ENCODE results near the gene GAMT. TPM values are rescaled to one million over a fixed set of nuclear protein-coding genes. Genes with fewer than 3 reads are reported as not detected.
A peak's percentile ranks its signal among the peaks of the same experiment; 100 is the strongest.

Gene GAMT
- total and polyA plus RNA-seq, 2 of the 13 experiments (the other 11 are each of a cell fraction or from before 2014, with no cell fraction given): 115 to 124 TPM

DNA sequence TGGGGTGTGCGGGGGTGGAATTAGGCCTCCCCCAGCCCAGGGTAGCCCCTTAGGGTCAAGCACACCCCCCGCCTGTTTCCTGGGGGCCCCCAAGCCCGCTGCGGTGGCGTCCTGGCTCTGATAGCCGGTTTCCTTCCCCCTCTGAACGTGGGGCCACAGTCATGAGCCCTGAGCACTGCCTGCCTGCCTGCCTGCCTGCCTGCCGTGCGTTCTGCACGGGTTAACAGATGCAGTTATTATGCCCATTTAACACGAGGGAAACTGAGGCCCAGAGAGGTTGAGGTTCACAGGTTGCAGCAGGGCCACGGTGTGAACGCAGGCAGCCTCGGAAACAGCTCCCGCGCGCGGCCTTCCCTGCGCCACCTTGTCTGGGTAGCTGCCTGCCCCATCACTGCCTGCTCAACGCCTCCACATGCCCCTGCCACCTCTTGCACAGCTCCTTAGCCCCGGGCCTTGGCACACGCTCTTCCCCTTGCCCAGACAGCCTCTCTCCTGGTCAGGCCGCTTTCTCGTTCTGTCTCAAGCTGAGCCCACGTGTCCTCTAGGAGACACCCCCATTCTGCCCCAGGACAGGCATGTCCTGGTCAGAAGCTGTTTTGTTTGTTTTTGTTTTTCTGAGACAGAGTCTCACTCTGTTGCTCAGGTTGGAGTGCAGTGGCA lies 1.2 kb upstream of the GAMT start (continued):
- peak; percentile 69; the same call in 1 of the 2 replicates for TF ChIP-seq DNMT1 (CRISPR knock-in tag; IDR thresholded peaks at IDR 0.05)
- TF ChIP-seq, protein P1, sequence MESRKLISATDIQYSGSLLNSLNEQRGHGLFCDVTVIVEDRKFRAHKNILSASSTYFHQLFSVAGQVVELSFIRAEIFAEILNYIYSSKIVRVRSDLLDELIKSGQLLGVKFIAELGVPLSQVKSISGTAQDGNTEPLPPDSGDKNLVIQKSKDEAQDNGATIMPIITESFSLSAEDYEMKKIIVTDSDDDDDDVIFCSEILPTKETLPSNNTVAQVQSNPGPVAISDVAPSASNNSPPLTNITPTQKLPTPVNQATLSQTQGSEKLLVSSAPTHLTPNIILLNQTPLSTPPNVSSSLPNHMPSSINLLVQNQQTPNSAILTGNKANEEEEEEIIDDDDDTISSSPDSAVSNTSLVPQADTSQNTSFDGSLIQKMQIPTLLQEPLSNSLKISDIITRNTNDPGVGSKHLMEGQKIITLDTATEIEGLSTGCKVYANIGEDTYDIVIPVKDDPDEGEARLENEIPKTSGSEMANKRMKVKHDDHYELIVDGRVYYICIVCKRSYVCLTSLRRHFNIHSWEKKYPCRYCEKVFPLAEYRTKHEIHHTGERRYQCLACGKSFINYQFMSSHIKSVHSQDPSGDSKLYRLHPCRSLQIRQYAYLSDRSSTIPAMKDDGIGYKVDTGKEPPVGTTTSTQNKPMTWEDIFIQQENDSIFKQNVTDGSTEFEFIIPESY (CRISPR knock-in tag; IDR thresholded peaks at IDR 0.05): no peak
- TF ChIP-seq, protein P2, sequence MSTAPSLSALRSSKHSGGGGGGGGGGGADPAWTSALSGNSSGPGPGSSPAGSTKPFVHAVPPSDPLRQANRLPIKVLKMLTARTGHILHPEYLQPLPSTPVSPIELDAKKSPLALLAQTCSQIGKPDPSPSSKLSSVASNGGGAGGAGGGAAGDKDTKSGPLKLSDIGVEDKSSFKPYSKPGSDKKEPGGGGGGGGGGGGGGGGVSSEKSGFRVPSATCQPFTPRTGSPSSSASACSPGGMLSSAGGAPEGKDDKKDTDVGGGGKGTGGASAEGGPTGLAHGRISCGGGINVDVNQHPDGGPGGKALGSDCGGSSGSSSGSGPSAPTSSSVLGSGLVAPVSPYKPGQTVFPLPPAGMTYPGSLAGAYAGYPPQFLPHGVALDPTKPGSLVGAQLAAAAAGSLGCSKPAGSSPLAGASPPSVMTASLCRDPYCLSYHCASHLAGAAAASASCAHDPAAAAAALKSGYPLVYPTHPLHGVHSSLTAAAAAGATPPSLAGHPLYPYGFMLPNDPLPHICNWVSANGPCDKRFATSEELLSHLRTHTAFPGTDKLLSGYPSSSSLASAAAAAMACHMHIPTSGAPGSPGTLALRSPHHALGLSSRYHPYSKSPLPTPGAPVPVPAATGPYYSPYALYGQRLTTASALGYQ (CRISPR knock-in tag; IDR thresholded peaks at IDR 0.05): no peak
- TF ChIP-seq, protein P3, sequence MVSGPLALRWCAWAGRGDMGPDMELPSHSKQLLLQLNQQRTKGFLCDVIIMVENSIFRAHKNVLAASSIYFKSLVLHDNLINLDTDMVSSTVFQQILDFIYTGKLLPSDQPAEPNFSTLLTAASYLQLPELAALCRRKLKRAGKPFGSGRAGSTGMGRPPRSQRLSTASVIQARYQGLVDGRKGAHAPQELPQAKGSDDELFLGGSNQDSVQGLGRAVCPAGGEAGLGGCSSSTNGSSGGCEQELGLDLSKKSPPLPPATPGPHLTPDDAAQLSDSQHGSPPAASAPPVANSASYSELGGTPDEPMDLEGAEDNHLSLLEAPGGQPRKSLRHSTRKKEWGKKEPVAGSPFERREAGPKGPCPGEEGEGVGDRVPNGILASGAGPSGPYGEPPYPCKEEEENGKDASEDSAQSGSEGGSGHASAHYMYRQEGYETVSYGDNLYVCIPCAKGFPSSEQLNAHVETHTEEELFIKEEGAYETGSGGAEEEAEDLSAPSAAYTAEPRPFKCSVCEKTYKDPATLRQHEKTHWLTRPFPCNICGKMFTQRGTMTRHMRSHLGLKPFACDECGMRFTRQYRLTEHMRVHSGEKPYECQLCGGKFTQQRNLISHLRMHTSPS (CRISPR knock-in tag; IDR thresholded peaks at IDR 0.05; ENCODE audit: low read depth): 0 out of 2 replicates have a peak, but pooled peaks have one; percentile 16
- peak; percentile 39 for TF ChIP-seq ZNF781 (CRISPR knock-in tag; IDR thresholded peaks at IDR 0.05; ENCODE audit: borderline replicate concordance, not compliant biosample characterization)
- TF ChIP-seq ZNF780A (CRISPR knock-in tag; IDR thresholded peaks at IDR 0.05): peak; percentile 79; the same call in 1 of the 2 replicates
- TF ChIP-seq ZMYM3 (CRISPR knock-in tag; IDR thresholded peaks at IDR 0.05): peak; percentile 17; the same call in 1 of the 2 replicates
- peak; percentile 48; the same call in 1 of the 2 replicates for TF ChIP-seq SALL1 (CRISPR knock-in tag; IDR thresholded peaks at IDR 0.05)
- TF ChIP-seq, protein P4, sequence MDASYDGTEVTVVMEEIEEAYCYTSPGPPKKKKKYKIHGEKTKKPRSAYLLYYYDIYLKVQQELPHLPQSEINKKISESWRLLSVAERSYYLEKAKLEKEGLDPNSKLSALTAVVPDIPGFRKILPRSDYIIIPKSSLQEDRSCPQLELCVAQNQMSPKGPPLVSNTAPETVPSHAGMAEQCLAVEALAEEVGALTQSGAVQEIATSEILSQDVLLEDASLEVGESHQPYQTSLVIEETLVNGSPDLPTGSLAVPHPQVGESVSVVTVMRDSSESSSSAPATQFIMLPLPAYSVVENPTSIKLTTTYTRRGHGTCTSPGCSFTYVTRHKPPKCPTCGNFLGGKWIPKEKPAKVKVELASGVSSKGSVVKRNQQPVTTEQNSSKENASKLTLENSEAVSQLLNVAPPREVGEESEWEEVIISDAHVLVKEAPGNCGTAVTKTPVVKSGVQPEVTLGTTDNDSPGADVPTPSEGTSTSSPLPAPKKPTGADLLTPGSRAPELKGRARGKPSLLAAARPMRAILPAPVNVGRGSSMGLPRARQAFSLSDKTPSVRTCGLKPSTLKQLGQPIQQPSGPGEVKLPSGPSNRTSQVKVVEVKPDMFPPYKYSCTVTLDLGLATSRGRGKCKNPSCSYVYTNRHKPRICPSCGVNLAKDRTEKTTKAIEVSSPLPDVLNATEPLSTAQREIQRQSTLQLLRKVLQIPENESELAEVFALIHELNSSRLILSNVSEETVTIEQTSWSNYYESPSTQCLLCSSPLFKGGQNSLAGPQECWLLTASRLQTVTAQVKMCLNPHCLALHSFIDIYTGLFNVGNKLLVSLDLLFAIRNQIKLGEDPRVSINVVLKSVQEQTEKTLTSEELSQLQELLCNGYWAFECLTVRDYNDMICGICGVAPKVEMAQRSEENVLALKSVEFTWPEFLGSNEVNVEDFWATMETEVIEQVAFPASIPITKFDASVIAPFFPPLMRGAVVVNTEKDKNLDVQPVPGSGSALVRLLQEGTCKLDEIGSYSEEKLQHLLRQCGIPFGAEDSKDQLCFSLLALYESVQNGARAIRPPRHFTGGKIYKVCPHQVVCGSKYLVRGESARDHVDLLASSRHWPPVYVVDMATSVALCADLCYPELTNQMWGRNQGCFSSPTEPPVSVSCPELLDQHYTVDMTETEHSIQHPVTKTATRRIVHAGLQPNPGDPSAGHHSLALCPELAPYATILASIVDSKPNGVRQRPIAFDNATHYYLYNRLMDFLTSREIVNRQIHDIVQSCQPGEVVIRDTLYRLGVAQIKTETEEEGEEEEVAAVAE (CRISPR knock-in tag; IDR thresholded peaks at IDR 0.05; ENCODE audit: borderline replicate concordance): 0 out of 2 replicates have a peak, but pooled peaks have one; percentile 32
- TF ChIP-seq, protein P5, sequence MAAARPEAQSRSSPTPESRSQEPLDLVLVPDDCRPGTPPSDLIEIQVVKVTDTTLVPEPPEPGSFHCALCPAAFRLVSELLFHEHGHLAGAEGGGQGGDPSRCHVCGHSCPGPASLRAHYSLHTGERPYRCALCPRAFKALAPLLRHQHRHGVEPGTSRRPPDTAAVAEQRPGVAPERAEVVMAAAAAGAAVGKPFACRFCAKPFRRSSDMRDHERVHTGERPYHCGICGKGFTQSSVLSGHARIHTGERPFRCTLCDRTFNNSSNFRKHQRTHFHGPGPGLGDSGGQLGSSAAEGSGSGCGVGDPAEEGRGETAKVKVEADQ (CRISPR knock-in tag; IDR thresholded peaks at IDR 0.05; ENCODE audit: borderline replicate concordance): peak; percentile 52; the same call in 1 of the 2 replicates
- TF ChIP-seq, protein P6, sequence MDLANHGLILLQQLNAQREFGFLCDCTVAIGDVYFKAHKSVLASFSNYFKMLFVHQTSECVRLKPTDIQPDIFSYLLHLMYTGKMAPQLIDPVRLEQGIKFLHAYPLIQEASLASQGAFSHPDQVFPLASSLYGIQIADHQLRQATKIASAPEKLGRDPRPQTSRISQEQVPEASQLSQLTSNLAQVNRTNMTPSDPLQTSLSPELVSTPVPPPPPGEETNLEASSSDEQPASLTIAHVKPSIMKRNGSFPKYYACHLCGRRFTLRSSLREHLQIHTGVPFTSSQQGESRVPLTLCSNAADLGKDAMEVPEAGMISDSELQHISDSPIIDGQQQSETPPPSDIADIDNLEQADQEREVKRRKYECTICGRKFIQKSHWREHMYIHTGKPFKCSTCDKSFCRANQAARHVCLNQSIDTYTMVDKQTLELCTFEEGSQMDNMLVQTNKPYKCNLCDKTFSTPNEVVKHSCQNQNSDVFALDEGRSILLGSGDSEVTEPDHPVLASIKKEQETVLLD (CRISPR knock-in tag; IDR thresholded peaks at IDR 0.05; ENCODE audit: low read depth): 0 out of 2 replicates have a peak, but pooled peaks have one; percentile 31
- TF ChIP-seq, protein P7, sequence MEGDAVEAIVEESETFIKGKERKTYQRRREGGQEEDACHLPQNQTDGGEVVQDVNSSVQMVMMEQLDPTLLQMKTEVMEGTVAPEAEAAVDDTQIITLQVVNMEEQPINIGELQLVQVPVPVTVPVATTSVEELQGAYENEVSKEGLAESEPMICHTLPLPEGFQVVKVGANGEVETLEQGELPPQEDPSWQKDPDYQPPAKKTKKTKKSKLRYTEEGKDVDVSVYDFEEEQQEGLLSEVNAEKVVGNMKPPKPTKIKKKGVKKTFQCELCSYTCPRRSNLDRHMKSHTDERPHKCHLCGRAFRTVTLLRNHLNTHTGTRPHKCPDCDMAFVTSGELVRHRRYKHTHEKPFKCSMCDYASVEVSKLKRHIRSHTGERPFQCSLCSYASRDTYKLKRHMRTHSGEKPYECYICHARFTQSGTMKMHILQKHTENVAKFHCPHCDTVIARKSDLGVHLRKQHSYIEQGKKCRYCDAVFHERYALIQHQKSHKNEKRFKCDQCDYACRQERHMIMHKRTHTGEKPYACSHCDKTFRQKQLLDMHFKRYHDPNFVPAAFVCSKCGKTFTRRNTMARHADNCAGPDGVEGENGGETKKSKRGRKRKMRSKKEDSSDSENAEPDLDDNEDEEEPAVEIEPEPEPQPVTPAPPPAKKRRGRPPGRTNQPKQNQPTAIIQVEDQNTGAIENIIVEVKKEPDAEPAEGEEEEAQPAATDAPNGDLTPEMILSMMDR (CRISPR knock-in tag; IDR thresholded peaks at IDR 0.05): peak; percentile 10

Data from HepG2 (cell line).